ENCODE measurements around the gene ZBTB16. TPM values are rescaled to one million over a fixed set of nuclear protein-coding genes. Genes with fewer than 3 reads are reported as not detected.
A peak's percentile ranks its signal among the peaks of the same experiment; 100 is the strongest.

Gene ZBTB16
- total and polyA plus RNA-seq, 4 donors = 21.4 to 224 (median 102) TPM

DNA sequence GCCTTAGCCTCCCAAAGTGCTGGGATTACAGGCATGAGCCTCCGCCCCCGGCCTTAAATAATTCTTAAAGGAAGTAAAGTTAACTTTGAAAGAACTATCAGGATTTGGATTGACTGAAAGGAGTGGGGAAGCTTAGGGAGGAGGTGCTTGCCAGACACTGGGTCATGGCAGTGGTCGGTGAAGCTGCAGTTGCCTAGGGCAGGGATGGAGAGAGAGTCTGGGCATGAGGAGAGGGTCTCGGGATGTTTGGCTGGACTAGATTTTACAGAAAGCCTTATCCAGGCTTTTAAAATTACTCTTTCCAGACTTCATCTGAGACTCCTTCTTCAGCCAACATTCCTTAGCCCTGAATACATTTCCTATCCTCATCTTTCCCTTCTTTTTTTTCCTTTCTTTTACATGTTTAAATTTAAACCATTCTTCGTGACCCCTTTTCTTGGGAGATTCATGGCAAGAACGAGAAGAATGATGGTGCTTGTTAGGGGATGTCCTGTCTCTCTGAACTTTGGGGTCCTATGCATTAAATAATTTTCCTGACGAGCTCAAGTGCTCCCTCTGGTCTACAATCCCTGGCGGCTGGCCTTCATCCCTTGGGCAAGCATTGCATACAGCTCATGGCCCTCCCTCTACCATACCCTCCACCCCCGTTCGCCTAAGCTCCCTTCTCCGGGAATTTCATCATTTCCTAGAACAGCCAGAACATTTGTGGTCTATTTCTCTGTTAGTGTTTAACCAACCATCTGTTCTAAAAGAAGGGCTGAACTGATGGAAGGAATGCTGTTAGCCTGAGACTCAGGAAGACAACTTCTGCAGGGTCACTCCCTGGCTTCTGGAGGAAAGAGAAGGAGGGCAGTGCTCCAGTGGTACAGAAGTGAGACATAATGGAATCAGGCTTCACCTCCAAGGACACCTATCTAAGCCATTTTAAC lies 236.4 kb downstream of the ZBTB16 start, which contains the start of gene NNMT:
NNMT (plus strand) TSS at position 724 of the 929 bp plus-strand sequence; CDS start at position 882, 158 bp downstream.
- DNase-seq = no peak

DNA sequence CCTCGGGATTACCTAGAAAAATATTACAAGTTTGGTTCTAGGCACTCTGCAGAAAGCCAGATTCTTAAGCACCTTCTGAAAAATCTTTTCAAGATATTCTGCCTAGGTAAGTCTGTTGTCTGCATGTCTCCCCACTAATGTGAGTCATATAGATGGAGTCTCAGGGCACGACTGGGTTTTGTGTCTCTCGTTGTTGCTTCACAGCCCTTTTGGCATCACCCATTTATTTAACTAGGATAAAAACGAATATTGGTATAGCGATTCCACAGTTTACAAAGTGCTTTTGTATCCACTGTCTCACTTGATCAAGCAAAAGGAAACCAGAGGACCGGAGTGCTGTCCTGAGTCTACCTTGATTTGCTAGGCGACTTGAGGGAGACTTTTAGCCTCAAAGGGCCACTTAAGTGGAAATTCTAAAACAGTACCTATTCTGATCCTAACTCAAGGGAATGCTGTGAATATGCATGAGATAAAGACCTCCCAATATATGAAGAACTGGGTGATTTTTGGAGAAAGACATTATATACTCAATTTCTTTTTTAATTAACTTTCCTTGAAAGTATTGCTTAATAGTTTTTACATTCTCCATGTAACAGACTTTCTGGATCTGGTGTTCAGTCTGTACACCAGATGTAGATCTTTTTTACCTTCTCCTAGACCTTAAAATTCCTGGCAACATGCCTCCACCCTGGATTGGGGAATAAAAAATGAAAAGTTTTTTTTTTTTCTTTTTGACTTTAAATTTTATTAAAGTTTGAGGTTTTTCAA lies 237.3 kb downstream of the ZBTB16 start:
- ATAC-seq (ENCODE audit: insufficient read depth, low FRiP score) (peak; percentile 2), DNase-seq (no peak)
- Histone ChIP-seq H3K27ac (ENCODE audit: low read depth in 1 of 2, low read length in 1 of 2) (peak overlapping the region; percentile 54 to 94), H3K4me1 (ENCODE audit: control insufficient read depth in 5 of 5, insufficient read depth in 5 of 5, low read length in 5 of 5) (peaks cover 0 to 4% (median 0%) of the 10 kb centered on the region in 5 donors), H3K4me3 (peak overlapping the region; percentile 32), H3K9me3 (ENCODE audit: control insufficient read depth in 4 of 4, insufficient read depth in 3 of 4, low read length in 3 of 4) (peaks cover 0 to 5% (median under 1%) of the 10 kb centered on the region in 4 donors), H3K27me3 (ENCODE audit: control insufficient read depth in 3 of 3, insufficient read depth in 3 of 3, low read length in 2 of 3) (no peaks in the 10 kb centered on the region), H3K9ac (ENCODE audit: insufficient read depth in 1 of 2, low read length in 2 of 2) (no peak overlapping the region), H3K36me3 (ENCODE audit: control insufficient read depth in 4 of 4, insufficient read depth in 4 of 4, low read length in 4 of 4) (no peaks in the 10 kb centered on the region)
- WGBS, 2 donors = 65 to 87% methylated on average over 7 of the region's 7 CpGs
- TF ChIP-seq, protein P1, sequence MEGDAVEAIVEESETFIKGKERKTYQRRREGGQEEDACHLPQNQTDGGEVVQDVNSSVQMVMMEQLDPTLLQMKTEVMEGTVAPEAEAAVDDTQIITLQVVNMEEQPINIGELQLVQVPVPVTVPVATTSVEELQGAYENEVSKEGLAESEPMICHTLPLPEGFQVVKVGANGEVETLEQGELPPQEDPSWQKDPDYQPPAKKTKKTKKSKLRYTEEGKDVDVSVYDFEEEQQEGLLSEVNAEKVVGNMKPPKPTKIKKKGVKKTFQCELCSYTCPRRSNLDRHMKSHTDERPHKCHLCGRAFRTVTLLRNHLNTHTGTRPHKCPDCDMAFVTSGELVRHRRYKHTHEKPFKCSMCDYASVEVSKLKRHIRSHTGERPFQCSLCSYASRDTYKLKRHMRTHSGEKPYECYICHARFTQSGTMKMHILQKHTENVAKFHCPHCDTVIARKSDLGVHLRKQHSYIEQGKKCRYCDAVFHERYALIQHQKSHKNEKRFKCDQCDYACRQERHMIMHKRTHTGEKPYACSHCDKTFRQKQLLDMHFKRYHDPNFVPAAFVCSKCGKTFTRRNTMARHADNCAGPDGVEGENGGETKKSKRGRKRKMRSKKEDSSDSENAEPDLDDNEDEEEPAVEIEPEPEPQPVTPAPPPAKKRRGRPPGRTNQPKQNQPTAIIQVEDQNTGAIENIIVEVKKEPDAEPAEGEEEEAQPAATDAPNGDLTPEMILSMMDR (IDR thresholded peaks at IDR 0.05; ENCODE audit: control extremely low read depth, extremely low read depth) = no peak

More for the DNA sequence above, 236.4 kb downstream of the ZBTB16 start, which contains the start of gene NNMT:
- Histone ChIP-seq H3K4me3 (peak within 1 kb of the TSS; percentile 32), H3K36me3 (ENCODE audit: control insufficient read depth in 4 of 4, insufficient read depth in 4 of 4, low read length in 4 of 4) (no peaks in the 10 kb centered on the region), H3K4me1 (ENCODE audit: control insufficient read depth in 5 of 5, insufficient read depth in 5 of 5, low read length in 5 of 5) (peaks cover 0 to 6% (median 0%) of the 10 kb centered on the region in 5 donors), H3K9ac (ENCODE audit: insufficient read depth in 1 of 2, low read length in 2 of 2) (no peak within 1 kb of the TSS), H3K9me3 (ENCODE audit: control insufficient read depth in 4 of 4, insufficient read depth in 3 of 4, low read length in 3 of 4) (peaks cover 0 to 2% (median under 1%) of the 10 kb centered on the region in 4 donors), H3K27me3 (ENCODE audit: control insufficient read depth in 3 of 3, insufficient read depth in 3 of 3, low read length in 2 of 3) (no peaks in the 10 kb centered on the region), H3K27ac (ENCODE audit: low read depth in 1 of 2, low read length in 1 of 2) (peak within 1 kb of the TSS; percentile 54 to 94)
- TF ChIP-seq, protein P1 (IDR thresholded peaks at IDR 0.05; ENCODE audit: control extremely low read depth, extremely low read depth) = no peak
- ATAC-seq (ENCODE audit: insufficient read depth, low FRiP score) = peak; percentile 54
- 55 to 62% methylated on average over 11 of the region's 11 CpGs for WGBS, 2 donors

DNA sequence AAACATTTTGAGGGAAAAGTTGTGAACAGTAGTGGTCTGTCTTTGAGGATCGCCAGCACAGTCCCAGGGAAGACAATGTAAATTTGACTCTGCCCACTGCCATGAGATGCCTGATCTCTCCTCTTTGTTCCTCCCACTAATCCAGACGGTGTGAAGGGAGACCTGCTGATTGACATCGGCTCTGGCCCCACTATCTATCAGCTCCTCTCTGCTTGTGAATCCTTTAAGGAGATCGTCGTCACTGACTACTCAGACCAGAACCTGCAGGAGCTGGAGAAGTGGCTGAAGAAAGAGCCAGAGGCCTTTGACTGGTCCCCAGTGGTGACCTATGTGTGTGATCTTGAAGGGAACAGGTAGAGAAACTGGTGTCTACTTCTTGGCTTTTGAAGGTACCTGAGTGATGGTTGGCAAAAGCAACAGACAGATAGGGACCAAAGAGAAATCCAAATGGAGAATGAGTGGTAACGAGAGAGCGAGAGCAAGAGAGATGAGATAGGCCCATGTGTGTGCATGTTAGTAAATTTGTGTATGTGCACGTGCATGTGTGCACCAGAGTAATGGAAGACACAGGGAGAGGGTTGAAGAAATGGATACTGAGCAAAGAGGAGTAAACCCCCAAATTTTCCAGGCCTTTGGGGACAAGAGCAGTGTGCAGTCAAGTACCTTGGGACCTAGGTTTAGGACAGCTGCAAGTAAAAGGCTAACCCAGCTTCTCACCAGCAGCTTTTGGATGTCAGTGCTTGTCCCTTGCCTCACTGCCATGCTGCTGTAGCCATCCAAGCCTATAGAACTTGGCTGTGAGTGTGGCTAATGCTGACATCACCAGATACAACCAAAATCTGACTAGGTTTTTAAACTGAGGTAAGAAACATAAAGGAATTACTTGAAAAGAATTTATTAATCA lies 238.5 kb downstream of the ZBTB16 start:
- Histone ChIP-seq H3K9me3 (ENCODE audit: control insufficient read depth in 4 of 4, insufficient read depth in 3 of 4, low read length in 3 of 4) (peaks cover 0 to 5% (median under 1%) of the 10 kb centered on the region in 4 donors), H3K4me1 (ENCODE audit: control insufficient read depth in 5 of 5, insufficient read depth in 5 of 5, low read length in 5 of 5) (peaks cover 0 to 2% (median 0%) of the 10 kb centered on the region in 5 donors), H3K36me3 (ENCODE audit: control insufficient read depth in 4 of 4, insufficient read depth in 4 of 4, low read length in 4 of 4) (no peaks in the 10 kb centered on the region), H3K4me3 (peak overlapping the region; percentile 38), H3K9ac (ENCODE audit: insufficient read depth in 1 of 2, low read length in 2 of 2) (no peak overlapping the region), H3K27me3 (ENCODE audit: control insufficient read depth in 3 of 3, insufficient read depth in 3 of 3, low read length in 2 of 3) (no peaks in the 10 kb centered on the region), H3K27ac (ENCODE audit: low read depth in 1 of 2, low read length in 1 of 2) (peak overlapping the region; percentile 58 to 83)
- WGBS, 2 donors = 88 to 95% methylated on average over 8 of the region's 8 CpGs
- DNase-seq (no peak), ATAC-seq (ENCODE audit: insufficient read depth, low FRiP score) (no peak)
- TF ChIP-seq, protein P1 (IDR thresholded peaks at IDR 0.05; ENCODE audit: control extremely low read depth, extremely low read depth) = no peak
